Activated effector memory CD4-positive, alpha-beta T cell treated with Interleukin-2 at 50 U/mL for 16 hours (primary cell): Measurements from ENCODE around the gene SFRP5.

Experiments
- DNase-seq: peaks from one replicate; pipeline ENCODE4 v3.0.0-alpha.2; 2020

SFRP5 gene

GRCh38 chr10:97785231-97785630 lies 13.4 kb upstream of the SFRP5 start:
- DNase-seq: no peak

- no peak for DNase-seq
Observed at GRCh38 chr10:97784200-97784810, 12.5 kb upstream of the SFRP5 start.

GRCh38 chr10:97782455-97783228 lies 10.8 kb upstream of the SFRP5 start:
- no peak for DNase-seq

- no peak for DNase-seq
Observed at GRCh38 chr10:97781618-97782331, 10.0 kb upstream of the SFRP5 start.

- no peak for DNase-seq
Observed at GRCh38 chr10:97780841-97781617, 9.2 kb upstream of the SFRP5 start.

GRCh38 chr10:97779975-97780374 lies 8.2 kb upstream of the SFRP5 start:
- no peak for DNase-seq

GRCh38 chr10:97779492-97779891 lies 7.7 kb upstream of the SFRP5 start:
- no peak for DNase-seq

- DNase-seq: no peak
Observed at GRCh38 chr10:97778452-97779302, 6.9 kb upstream of the SFRP5 start.

GRCh38 chr10:97777143-97777542 lies 5.3 kb upstream of the SFRP5 start:
- DNase-seq: no peak

GRCh38 chr10:97774811-97775294 lies 3.1 kb upstream of the SFRP5 start:
- no peak for DNase-seq

- no peak for DNase-seq
Observed at GRCh38 chr10:97773096-97773495, 1.3 kb upstream of the SFRP5 start.

GRCh38 chr10:97771055-97771891 lies 526 bp downstream of the SFRP5 start:
- no peak for DNase-seq

- no peak for DNase-seq
Observed at GRCh38 chr10:97770255-97770654, 1.5 kb downstream of the SFRP5 start.

- DNase-seq: no peak
Observed at GRCh38 chr10:97768322-97769315, 3.2 kb downstream of the SFRP5 start.

- no peak for DNase-seq
Observed at GRCh38 chr10:97766996-97767924, 4.5 kb downstream of the SFRP5 start.

- no peak for DNase-seq
Observed at GRCh38 chr10:97766106-97766810, 5.5 kb downstream of the SFRP5 start.

GRCh38 chr10:97765201-97765600 lies 6.6 kb downstream of the SFRP5 start:
- DNase-seq: no peak

- DNase-seq: no peak
Observed at GRCh38 chr10:97764519-97764931, 7.3 kb downstream of the SFRP5 start.
